Stimulated activated CD8-positive, alpha-beta memory T cell treated with anti-CD3 and anti-CD28 coated beads, Interleukin-15, amount 100 ng/mL, for 1 hour (primary cell): ENCODE data around the gene SETBP1.

Source experiments
- DNase-seq: peaks from one replicate; pipeline ENCODE4 v3.0.0-alpha.2; 2020; ENCODE audit warnings: low read depth

Gene SETBP1

GRCh38 chr18:44841752-44842587, 161.3 kb downstream of the SETBP1 start:
- no peak for DNase-seq

GRCh38 chr18:44842588-44843412, 162.1 kb downstream of the SETBP1 start:
- DNase-seq: no peak

GRCh38 chr18:44844486-44844885, 163.8 kb downstream of the SETBP1 start:
- DNase-seq: no peak

- no peak for DNase-seq
Observed at GRCh38 chr18:44846450-44846849, 165.8 kb downstream of the SETBP1 start.

GRCh38 chr18:44848644-44849335, 168.1 kb downstream of the SETBP1 start:
- DNase-seq: no peak

GRCh38 chr18:44849361-44849760, 168.7 kb downstream of the SETBP1 start:
- no peak for DNase-seq

- DNase-seq: no peak
Observed at GRCh38 chr18:44850001-44850400, 169.3 kb downstream of the SETBP1 start.

- no peak for DNase-seq
Observed at GRCh38 chr18:44851856-44852621, 171.4 kb downstream of the SETBP1 start.

GRCh38 chr18:44852818-44853217, 172.1 kb downstream of the SETBP1 start:
- no peak for DNase-seq

GRCh38 chr18:44853430-44853829, 172.7 kb downstream of the SETBP1 start:
- DNase-seq: no peak

- DNase-seq: no peak
Observed at GRCh38 chr18:44855681-44856080, 175.0 kb downstream of the SETBP1 start.

GRCh38 chr18:44856157-44856556, 175.5 kb downstream of the SETBP1 start:
- DNase-seq: no peak

GRCh38 chr18:44857081-44857480, 176.4 kb downstream of the SETBP1 start:
- no peak for DNase-seq

- DNase-seq: no peak
Observed at GRCh38 chr18:44857744-44858491, 177.2 kb downstream of the SETBP1 start.

GRCh38 chr18:44859263-44859662, 178.6 kb downstream of the SETBP1 start:
- DNase-seq: no peak

GRCh38 chr18:44859751-44860439, 179.2 kb downstream of the SETBP1 start:
- no peak for DNase-seq

- DNase-seq: no peak
Observed at GRCh38 chr18:44862112-44862511, 181.4 kb downstream of the SETBP1 start.

GRCh38 chr18:44866103-44866502, 185.4 kb downstream of the SETBP1 start:
- no peak for DNase-seq

GRCh38 chr18:44869533-44869932, 188.8 kb downstream of the SETBP1 start:
- no peak for DNase-seq
